ENCODE results near the gene VMAC.

Gene VMAC

GRCh38 chr19:5914358-5914774 is 9.7 kb downstream of the VMAC start:
- TF ChIP-seq TAF1 (IDR thresholded peaks at IDR 0.05; ENCODE audit: borderline replicate concordance, insufficient read depth, low read length) = no peak
- TF ChIP-seq FOXP2 (optimal IDR thresholded peaks at IDR 0.05; ENCODE audit: borderline replicate concordance, extremely low read depth, extremely low read length, insufficient read depth) = no peak
- TF ChIP-seq, protein P1, sequence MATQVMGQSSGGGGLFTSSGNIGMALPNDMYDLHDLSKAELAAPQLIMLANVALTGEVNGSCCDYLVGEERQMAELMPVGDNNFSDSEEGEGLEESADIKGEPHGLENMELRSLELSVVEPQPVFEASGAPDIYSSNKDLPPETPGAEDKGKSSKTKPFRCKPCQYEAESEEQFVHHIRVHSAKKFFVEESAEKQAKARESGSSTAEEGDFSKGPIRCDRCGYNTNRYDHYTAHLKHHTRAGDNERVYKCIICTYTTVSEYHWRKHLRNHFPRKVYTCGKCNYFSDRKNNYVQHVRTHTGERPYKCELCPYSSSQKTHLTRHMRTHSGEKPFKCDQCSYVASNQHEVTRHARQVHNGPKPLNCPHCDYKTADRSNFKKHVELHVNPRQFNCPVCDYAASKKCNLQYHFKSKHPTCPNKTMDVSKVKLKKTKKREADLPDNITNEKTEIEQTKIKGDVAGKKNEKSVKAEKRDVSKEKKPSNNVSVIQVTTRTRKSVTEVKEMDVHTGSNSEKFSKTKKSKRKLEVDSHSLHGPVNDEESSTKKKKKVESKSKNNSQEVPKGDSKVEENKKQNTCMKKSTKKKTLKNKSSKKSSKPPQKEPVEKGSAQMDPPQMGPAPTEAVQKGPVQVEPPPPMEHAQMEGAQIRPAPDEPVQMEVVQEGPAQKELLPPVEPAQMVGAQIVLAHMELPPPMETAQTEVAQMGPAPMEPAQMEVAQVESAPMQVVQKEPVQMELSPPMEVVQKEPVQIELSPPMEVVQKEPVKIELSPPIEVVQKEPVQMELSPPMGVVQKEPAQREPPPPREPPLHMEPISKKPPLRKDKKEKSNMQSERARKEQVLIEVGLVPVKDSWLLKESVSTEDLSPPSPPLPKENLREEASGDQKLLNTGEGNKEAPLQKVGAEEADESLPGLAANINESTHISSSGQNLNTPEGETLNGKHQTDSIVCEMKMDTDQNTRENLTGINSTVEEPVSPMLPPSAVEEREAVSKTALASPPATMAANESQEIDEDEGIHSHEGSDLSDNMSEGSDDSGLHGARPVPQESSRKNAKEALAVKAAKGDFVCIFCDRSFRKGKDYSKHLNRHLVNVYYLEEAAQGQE (IDR thresholded peaks at IDR 0.05; ENCODE audit: insufficient read depth in 1 of 2, low read depth in 2 of 2, low read length in 2 of 2) = no peak
- TF ChIP-seq SIN3A (IDR thresholded peaks at IDR 0.05; ENCODE audit: borderline replicate concordance, insufficient read depth, low read length) = no peak
- no peak for TF ChIP-seq POLR2AphosphoS5 (IDR thresholded peaks at IDR 0.05; ENCODE audit: low read depth, low read length)

GRCh38 chr19:5914946-5915781 is 10.5 kb downstream of the VMAC start:
- TF ChIP-seq POLR2AphosphoS5 (IDR thresholded peaks at IDR 0.05; ENCODE audit: low read depth, low read length) = no peak
- no peak for TF ChIP-seq TAF1 (IDR thresholded peaks at IDR 0.05; ENCODE audit: borderline replicate concordance, insufficient read depth, low read length)
- TF ChIP-seq, protein P1 (IDR thresholded peaks at IDR 0.05; ENCODE audit: insufficient read depth in 1 of 2, low read depth in 2 of 2, low read length in 2 of 2) = no peak
- TF ChIP-seq FOXP2 (optimal IDR thresholded peaks at IDR 0.05; ENCODE audit: borderline replicate concordance, extremely low read depth, extremely low read length, insufficient read depth) = no peak

- TF ChIP-seq POLR2AphosphoS5 (IDR thresholded peaks at IDR 0.05; ENCODE audit: low read depth, low read length) (no peak), TAF1 (IDR thresholded peaks at IDR 0.05; ENCODE audit: borderline replicate concordance, insufficient read depth, low read length) (no peak), SIN3A (IDR thresholded peaks at IDR 0.05; ENCODE audit: borderline replicate concordance, insufficient read depth, low read length) (no peak), FOXP2 (optimal IDR thresholded peaks at IDR 0.05; ENCODE audit: borderline replicate concordance, extremely low read depth, extremely low read length, insufficient read depth) (no peak)
- TF ChIP-seq, protein P1 (IDR thresholded peaks at IDR 0.05; ENCODE audit: insufficient read depth in 1 of 2, low read depth in 2 of 2, low read length in 2 of 2) = no peak
Observed at GRCh38 chr19:5915782-5916165, 11.1 kb downstream of the VMAC start.

- TF ChIP-seq TAF1 (IDR thresholded peaks at IDR 0.05; ENCODE audit: borderline replicate concordance, insufficient read depth, low read length) (no peak), POLR2AphosphoS5 (IDR thresholded peaks at IDR 0.05; ENCODE audit: low read depth, low read length) (no peak), SIN3A (IDR thresholded peaks at IDR 0.05; ENCODE audit: borderline replicate concordance, insufficient read depth, low read length) (no peak)
- TF ChIP-seq, protein P1 (IDR thresholded peaks at IDR 0.05; ENCODE audit: insufficient read depth in 1 of 2, low read depth in 2 of 2, low read length in 2 of 2) = no peak
Observed at GRCh38 chr19:5916181-5916708, 11.6 kb downstream of the VMAC start.

Measured in PFSK-1 (cell line).